ENCODE measurements around the gene CCSER1.

DNA sequence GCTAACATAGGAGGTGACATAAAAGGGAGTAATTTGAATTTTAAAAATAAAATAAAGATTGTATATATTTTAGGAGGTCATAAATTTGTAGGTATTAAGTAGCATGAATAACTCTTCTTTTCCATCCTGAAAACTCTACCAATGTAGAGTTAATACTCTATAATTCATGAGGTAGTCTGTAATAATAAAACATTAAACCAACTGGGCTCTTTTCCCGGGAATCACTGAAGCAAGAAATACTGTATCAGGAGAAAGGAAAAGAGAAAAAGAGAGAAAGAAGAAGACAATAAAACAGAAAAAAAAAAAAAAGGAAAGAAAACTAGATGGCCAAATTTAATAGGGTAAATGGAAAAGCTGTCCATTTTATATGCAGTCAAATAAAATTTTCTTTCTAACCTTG, 984.4 kb downstream of the CCSER1 start:
- TF ChIP-seq, protein P1, sequence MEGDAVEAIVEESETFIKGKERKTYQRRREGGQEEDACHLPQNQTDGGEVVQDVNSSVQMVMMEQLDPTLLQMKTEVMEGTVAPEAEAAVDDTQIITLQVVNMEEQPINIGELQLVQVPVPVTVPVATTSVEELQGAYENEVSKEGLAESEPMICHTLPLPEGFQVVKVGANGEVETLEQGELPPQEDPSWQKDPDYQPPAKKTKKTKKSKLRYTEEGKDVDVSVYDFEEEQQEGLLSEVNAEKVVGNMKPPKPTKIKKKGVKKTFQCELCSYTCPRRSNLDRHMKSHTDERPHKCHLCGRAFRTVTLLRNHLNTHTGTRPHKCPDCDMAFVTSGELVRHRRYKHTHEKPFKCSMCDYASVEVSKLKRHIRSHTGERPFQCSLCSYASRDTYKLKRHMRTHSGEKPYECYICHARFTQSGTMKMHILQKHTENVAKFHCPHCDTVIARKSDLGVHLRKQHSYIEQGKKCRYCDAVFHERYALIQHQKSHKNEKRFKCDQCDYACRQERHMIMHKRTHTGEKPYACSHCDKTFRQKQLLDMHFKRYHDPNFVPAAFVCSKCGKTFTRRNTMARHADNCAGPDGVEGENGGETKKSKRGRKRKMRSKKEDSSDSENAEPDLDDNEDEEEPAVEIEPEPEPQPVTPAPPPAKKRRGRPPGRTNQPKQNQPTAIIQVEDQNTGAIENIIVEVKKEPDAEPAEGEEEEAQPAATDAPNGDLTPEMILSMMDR (IDR thresholded peaks at IDR 0.05; ENCODE audit: insufficient read depth, low read length, poor library complexity, severe bottlenecking) = no peak
- TF ChIP-seq EZH2phosphoT487 (conservative IDR thresholded peaks at IDR 0.05; ENCODE audit: low read length) = no peak

Data from SU-DHL-6 (cell line).